Stimulated activated CD8-positive, alpha-beta memory T cell treated with anti-CD3 and anti-CD28 coated beads, Interleukin-2, amount 100 ng/mL, for 1 hour (primary cell): ENCODE measurements around the gene PAPOLA.

Experiments
- DNase-seq, 2 donors: peaks; one replicate each; pipeline ENCODE4 v3.0.0-alpha.2; 2020; ENCODE audit warnings: low read depth in 2 of 2

The PAPOLA gene

DNA sequence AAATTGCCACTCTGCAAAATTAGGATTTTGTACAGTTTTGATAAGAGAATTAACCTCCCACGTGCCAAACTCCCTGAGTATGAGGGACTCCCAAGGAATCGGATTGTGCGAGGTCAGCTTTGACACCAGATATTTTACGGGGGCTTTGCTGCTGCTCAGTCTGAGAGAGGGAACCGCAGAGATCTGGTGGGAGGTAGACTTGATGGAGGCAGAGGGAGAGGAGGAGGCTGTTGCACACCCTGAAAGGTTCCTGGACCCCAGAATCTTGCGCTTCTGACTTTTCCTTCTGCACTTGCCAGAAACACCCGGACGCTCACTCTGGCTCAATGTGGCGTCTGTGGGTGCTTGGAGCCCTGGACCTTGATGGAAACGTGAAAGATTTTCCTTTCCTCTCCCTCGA lies 83.9 kb downstream of the PAPOLA start:
- DNase-seq, result no peak

DNA sequence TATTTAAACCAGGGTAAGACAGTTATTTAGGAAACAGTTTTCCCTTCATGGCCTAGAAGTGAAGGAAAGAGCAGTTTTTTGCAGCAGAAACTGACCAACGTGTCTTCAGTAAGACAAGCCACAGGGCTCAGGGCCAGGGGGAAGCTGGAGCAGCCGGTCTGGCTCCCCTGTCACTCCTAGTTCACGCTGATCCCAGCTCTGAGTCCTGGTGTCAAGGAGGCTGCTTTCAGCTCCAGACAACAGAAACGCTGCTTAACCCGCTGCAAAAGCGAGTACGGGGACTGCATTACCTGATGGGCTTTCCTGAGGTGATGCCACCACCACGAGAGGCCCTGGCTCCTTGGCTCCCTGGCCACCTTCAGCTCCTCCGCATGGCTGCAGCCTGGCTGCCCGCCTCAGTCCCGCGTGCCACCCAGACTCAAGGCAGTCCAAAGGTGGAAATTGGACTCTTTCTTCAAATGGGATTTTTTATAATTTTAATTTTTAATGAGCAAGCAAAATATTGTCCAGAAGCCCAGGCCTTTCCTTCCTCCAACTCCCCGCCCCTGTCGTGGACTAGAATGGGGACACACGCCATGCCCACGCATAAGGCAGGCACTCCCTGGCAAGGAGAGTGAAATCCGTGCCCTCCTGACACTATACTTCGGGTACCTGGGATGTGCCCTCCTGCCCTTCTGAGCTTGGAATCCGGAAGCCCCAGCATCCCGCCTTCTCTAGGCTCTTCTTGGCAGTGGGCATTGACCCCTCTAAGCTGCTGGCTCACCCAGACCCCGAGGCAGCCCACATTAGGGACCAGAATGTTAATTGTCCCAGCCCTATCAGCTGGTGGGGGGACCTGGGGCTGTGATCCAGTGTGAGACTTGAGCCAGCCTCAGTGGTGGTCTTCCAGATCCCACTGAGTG lies 85.0 kb downstream of the PAPOLA start:
- DNase-seq, result no peak

DNA sequence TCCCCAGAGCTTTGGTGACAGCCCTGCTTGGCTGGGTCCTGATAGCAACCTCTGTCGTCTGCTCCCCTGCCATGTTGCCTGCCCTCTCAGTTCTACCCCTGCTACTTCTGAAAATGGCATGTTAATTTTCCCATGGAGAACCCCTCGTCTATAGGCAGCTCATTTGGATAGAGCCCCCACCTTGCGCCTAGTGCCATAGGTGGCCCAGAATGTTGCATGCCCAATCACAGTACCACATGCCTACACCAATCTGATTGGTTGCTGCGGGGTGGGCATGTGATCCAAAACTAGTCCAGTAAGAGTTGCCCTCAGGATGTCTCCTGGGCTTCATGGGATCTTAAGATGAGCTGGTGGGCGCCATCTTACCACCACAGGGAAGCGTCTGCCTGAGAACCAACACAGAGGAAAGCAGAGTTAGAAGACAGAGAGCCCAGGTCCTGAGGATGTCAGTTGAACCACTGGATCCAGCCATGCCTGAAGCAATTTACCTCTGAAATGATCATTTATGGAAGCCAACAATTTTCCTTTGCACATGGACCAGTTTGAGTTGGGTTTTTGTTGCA lies 85.7 kb downstream of the PAPOLA start:
- DNase-seq, result no peak

DNA sequence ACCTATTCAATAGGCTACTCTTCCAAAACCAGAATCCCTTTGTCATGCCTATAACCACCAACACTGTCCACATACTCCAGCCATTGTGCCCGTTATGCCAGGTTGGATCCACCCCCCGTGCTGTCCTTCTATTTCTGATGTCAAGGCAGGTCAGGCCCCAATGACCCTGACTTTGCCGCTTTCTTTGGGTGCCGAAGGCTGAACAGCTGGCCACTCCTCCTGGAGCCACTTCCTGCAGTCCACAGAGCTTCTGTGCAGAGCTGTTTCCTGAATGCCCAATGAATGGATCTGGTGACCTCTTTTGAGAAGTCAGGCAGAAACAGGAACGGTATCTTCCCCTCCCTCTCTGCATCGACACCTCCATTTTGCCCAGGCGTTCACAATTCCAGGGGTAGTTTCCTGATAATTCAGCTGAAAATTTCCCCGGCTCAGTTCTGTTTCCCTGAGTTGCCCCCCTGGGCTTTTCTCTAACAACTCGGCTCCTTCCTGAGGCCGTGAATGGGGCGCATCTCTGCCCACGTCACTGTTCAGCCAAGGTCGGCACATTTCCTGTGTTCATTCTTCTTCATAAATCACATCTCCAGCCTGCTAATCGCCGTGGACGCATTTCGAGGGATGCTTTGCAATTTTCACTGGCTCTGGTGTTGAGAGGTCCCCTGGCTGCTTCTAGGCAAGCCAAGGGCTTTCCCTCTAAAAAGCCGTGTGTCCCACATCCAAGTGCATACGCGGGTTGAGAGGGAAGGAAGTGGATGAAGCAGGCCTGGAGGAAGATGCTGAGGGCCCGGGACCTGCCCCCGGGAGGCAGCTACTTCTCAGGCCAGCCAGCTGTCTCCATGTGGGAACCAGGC lies 86.5 kb downstream of the PAPOLA start:
- DNase-seq, result no peak

DNA sequence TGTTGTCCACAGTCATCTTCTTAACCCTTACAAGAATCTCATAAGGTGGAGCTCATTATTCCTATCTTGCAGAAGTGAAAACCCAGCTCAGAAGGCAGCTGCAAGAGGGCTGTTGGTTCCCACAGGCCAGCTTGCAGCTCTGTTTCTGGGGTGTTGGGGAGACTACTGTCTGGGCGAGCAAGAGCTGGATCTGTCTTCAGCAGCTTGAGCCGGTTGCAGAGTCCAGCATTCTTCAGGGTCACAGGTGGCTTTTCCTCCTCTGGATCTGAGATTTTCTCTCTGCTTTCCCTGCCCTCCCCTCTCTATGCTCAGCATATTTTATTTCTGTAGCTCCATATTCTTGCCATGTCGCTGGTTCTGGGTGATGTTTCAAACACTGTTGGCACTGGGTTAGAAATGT lies 87.4 kb downstream of the PAPOLA start:
- no peak for DNase-seq

DNA sequence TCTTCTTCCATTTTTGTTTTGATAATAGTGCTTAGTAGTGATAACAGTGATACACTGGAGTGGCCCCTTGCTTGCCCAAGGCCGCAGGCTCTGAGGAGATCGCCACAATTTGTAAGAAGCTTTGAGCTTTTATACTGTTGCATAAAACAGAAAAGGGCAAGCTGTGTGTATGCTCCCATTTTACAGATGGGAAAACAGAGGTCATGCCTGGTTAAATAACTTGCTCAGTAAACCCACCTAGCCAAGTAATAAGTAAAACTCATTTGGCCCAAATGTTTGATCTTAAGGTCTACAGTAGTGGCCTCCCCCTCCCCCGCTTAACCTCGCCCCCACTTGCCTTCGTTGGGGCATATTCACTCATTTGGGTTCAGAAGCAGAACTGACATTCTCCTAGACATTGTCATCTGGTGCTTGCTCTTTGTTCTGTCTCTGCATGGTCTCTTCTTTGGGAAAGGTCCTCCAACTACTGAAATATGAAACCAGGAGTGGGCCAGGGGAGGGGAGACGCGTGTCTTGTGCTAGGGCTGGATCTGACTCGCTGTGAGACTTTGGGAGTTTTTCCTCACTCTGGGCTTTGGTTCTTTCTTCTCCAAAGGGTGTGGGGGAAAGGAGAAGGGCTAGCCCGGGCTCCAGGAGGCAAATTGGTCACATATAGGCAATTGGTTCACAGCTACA lies 88.1 kb downstream of the PAPOLA start:
- no peak for DNase-seq

DNA sequence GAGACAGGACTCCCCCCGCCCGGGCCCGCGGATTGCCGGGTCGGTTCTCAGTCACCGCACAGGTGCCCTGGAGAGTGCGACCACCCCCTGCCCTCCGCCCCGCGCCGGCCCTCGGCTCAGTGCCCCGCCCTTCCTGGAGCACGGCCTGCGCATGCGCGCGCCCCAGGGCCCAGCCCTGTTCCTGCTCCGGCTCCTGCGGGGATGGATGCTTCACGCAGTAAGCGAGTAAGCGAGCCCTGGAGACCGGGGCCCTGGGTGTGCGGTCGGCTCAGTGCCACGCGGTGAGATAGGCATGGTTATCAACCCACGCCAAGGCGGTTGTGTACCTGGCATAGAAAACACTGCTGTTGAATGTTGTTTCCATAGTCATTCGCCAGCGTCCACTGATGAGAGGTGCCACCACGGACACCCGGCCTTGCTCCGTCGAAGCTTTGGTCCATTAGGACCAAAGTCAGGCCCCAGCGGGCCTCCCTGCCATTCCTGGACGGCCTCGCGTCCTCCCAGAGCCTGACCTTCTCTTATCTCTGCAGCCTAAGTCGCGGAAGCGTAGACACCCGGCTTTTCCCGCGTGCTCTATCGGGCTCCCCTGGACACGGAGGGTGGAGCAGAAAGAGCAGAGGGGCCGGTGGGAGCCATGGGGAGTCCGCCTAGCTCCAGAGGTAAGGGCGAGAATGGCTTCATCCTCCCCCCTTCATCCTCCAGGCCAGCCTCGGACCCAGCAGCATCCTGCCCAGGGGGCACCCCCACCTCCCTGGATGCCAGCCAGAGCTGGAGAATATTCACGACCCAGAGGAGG lies 90.6 kb downstream of the PAPOLA start:
- peak; percentile 3 to 24 for DNase-seq

DNA sequence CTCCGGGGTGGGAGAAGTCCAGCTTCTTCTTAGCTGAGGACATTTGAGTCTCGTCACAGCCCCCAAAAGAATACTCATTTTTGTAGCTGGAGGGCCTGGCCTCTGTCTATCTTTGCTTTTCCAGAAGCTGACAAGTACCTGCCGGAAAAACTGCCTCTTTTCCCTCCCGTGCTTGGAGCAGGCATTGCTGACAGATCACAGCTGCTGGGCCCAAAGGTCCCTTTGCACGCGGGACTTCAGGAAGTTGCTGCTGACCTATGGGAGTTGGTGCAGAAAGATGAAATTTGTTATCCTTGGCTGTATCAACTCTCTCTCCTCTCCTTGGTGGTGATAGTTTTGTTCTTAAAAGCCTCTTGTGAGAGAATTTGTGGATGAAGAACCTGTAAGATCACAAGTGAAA lies 92.8 kb downstream of the PAPOLA start:
- DNase-seq, result no peak

DNA sequence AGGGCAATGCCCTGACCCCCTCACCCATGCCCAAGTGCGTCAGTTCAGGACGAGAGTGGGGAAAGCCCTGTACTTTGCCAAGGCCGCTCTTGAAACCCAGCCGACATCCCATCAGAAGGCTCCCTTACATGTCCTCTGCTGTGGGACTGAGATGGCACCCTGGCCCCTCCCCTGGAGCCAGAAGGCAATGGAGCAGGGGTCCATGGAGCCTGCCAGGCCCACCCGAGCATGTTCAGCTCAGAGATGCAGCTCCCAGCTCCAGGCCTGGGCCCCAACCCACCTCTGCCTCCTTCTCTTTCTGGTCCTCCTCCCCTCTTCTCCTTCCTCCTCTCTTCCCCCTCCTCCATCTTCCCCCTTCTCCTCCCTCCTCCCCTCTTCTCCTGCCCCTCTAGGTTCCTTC lies 95.5 kb downstream of the PAPOLA start:
- no peak for DNase-seq

DNA sequence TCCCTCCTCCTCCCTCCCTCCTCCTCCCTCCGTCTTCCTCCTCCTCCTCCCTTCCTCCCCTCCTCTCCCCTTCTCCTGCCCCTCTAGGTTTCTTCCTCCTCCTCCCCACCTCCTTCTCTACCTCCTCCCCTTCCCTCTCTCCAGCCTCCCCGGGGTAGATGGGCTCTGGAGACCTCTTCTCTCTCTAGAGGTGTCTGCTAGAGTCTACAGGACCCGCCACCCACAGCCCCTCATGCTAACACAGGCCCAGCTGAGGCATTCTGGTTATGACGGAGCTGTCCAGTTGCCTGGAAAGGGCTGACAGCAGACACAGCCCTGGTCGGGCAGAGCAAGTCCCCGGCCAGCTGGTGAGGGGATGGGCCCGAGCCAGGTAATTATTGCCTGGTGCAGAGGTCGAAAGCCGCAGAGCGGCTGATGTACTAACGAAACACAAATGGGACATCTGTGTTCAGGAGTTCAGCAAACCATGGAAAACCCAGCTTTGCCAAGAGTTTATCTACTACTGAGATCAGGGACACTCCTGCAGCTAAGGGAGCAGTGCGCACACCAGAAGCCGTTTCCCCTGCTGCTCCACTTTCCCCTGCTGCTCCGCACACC lies 96.2 kb downstream of the PAPOLA start:
- no peak for DNase-seq

DNA sequence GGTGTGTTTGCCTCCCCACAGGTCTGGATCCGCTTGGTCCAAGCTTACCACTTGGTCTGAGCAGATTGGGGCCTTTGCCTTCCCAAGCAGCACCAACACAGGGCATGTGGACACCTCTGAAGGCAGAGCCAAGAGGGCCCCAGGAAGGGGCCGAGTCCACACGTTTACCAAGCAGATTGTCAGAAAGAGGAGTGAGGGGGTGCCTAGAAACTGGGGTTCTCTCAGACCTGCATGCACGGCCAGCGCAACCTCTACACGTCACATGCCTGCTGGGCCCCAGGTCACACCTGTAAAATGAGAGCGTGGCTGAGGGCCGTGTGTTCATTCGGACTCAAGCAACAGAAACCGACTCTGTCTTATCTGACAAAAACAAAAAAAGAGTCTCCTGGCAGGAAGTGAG lies 96.9 kb downstream of the PAPOLA start:
- DNase-seq, result no peak

DNA sequence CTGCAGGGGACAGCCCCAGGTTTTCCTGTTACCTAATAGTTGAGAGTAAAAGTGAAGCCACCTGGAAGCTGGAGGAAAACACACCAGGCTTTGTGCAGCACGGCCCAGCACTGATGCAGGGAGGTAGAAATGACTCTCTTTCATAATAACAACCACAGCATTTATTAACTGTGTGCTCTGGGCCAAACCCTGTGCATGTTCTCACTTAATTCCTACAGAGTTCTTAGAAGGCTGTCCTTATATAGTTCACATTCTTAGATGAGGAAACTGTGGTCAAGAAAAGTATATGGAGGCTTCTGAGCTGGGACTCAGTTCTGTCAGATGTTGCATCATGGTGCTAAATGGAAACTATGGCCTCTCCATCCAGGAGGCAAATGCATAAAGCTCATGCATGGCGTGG lies 100.0 kb downstream of the PAPOLA start:
- no peak for DNase-seq

DNA sequence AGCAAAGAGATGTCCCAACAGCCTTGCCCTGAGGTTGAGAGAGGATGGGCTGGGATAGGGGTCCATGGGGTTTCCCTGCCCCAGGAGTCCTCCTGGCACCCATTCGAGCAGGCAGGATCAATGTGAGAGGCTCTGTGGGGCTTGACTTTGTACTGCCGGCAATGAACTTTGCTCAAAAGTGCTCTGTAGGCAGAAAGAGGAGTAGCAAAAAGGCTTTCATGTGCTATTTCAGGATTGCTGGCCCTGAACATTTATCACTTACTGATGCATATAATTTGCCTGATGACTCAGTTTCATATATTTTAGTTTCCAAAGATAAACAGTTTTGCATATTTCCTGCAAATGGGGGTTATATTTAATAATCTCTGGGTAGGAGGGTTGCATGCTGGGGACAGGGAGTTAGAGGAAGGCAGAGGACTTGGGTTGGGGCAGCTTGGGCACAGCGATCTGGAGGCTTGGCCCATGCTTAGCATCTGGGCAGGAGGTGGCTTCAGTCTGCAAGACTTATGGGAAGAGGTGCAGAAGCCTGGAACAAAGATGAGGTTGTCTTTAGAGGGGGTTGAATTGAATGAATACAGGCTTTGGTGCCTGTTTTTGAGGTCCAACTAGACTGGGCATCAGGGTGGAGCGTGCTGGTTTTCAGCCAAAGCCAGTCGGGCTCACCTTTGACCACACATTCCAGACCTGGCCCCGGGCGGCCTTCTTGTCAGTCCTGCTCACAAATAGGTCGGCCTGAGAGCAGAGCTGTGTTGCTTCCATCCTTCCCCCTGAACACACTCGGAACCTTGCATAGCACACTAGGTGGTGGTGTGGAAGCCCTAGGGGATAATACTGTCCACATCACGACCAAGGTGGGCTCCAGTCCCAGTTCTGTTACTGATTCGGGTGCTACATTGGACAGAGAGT lies 101.4 kb downstream of the PAPOLA start:
- DNase-seq, result no peak

DNA sequence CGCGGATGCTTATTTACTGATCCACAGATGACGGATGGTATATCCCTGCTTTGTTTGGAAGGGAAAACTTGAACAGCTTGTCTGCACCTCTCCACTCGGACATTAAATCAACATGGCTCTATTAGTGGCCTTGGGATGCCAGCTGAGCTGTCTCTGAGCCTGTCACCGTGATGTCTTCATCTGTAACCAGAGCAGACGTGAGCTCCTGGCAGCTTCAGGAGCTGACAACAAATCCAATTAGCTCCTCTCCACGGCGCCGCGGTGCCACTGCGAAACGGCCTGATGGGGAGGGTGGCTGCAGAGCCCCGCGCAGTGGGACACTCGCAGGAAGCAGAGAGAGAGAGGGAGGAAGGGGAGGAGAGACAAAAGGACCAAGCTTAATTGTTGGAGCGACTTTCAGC lies 112.3 kb downstream of the PAPOLA start:
- no peak for DNase-seq

DNA sequence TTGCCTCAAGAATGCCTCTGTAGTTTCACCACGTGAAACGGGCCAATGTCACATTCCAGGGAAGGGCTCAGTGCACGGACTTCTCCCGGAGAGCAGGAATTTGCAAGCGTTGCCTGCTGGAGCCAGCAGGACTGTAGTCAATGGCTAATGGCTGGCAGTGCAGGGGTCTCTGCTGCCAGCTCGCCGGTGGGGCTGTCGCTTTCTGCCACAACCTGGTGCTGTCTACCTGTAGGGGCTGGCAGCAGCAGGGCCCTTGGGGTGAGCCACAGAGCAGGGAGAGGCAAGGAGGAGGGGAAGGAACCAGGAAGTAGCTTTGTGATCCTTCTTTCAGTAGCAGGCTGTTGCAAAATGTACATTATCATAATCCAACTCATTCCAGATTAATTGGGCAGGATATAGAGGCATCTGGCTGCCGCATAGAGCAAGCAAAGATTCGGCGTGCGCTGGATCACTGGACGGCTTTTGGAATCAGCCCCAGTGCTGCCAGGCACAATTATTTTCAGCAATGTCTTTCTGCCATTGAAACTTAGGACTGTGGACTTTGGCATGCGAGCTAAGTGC lies 114.1 kb downstream of the PAPOLA start:
- no peak for DNase-seq
